IMR-90 (cell line): ENCODE data around the gene SLIT3. TPM values are rescaled to one million over a fixed set of nuclear protein-coding genes. Genes with fewer than 3 reads are reported as not detected.

Source experiments
- ATAC-seq: fragments of 200-7000 bp; cut with Tn5 transposase; 2 replicates; pipeline ENCODE4 v1.9.1; 2020; ENCODE audit warnings: low read depth, mild to moderate bottlenecking, moderate library complexity
- BruUV-seq: library from RNA; stranded (reverse); fragments of 400-500 nt; replicated peaks from 2 replicates; lab custom pipeline; 2021; lab: Mats Ljungman, UMichigan
- CTCF ChIA-PET: fragments of 300-600 bp; formaldehyde crosslinking; extraction: SDS; loops from one replicate; lab custom pipeline; 2021; ENCODE audit warnings: antibody characterized with exemption; lab: Yijun Ruan, JAX
- POLR2A ChIA-PET: fragments of 300-600 bp; sonication (Branson Sonifier 250); formaldehyde crosslinking; loops from one replicate; lab custom pipeline; 2022; ENCODE audit warnings: antibody characterized with exemption; ENCODE audit not compliant: unreplicated experiment; lab: Charles Lee
- DNase-seq: peaks from one replicate; pipeline ENCODE4 v3.0.0; 2013
- H2AFZ ChIP-seq: replicated peaks from 2 replicates; pipeline ENCODE3; 2013; ENCODE audit warnings: low read length, mild to moderate bottlenecking; ENCODE audit not compliant: poor library complexity
- H2AK5ac ChIP-seq: 2 replicates; pipeline ENCODE4 v1.6.1; 2013; ENCODE audit warnings: low read depth, low read length, inconsistent platforms
- H2AK9ac ChIP-seq: replicated peaks from 2 replicates; pipeline ENCODE3; 2013; ENCODE audit warnings: mild to moderate bottlenecking, low read depth, low read length, moderate library complexity; ENCODE audit not compliant: poor library complexity
- H2BK120ac ChIP-seq: 2 replicates; pipeline ENCODE4 v1.6.1; 2013; ENCODE audit warnings: low read depth, low read length, inconsistent platforms
- H2BK15ac ChIP-seq: 3 replicates; pipeline ENCODE4 v1.6.1; 2013; ENCODE audit warnings: low read depth, low read length, inconsistent platforms
- H2BK20ac ChIP-seq: 2 replicates; pipeline ENCODE4 v1.6.1; 2013; ENCODE audit warnings: low read depth, mild to moderate bottlenecking, inconsistent platforms, low read length, moderate library complexity
- H2BK5ac ChIP-seq: 2 replicates; pipeline ENCODE4 v1.6.1; 2013; ENCODE audit warnings: mild to moderate bottlenecking, low read depth, low read length, inconsistent platforms; ENCODE audit not compliant: poor library complexity, severe bottlenecking
- H3K14ac ChIP-seq: replicated peaks from 2 replicates; pipeline ENCODE4 v1.6.1; 2013; ENCODE audit warnings: low read depth, low read length, inconsistent platforms
- H3K18ac ChIP-seq: 2 replicates; pipeline ENCODE4 v1.6.1; 2013; ENCODE audit warnings: low read depth, low read length, control low read depth
- H3K23ac ChIP-seq: 2 replicates; pipeline ENCODE4 v1.6.1; 2013; ENCODE audit warnings: low read depth, low read length, inconsistent platforms
- H3K27ac ChIP-seq: 2 replicates; pipeline ENCODE4 v1.5.1; 2013; ENCODE audit warnings: mild to moderate bottlenecking, control low read depth, low read length; ENCODE audit not compliant: insufficient read depth
- H3K27me3 ChIP-seq: 2 replicates; pipeline ENCODE4 v1.6.1; 2013; ENCODE audit warnings: low read length; ENCODE audit not compliant: control insufficient read depth, insufficient read depth
- H3K36me3 ChIP-seq: 2 replicates; pipeline ENCODE4 v1.6.1; 2013; ENCODE audit warnings: low read length, mixed read lengths; ENCODE audit not compliant: control insufficient read depth, insufficient read depth
- H3K4ac ChIP-seq: 2 replicates; pipeline ENCODE4 v1.6.1; 2013; ENCODE audit warnings: low read depth, low read length, inconsistent platforms
- H3K4me1 ChIP-seq: 2 replicates; pipeline ENCODE4 v1.6.1; 2013; ENCODE audit warnings: low read length, mixed read lengths; ENCODE audit not compliant: control insufficient read depth, insufficient read depth
- H3K4me2 ChIP-seq: 2 replicates; pipeline ENCODE4 v1.6.1; 2013; ENCODE audit warnings: low read depth, mild to moderate bottlenecking, control low read depth, low read length, moderate library complexity
- H3K4me3 ChIP-seq: 2 replicates; pipeline ENCODE4 v1.5.1; 2013; ENCODE audit warnings: low read depth, mild to moderate bottlenecking, control low read depth, low read length, moderate library complexity; ENCODE audit not compliant: insufficient read depth
- H3K56ac ChIP-seq: 2 replicates; pipeline ENCODE4 v1.6.1; 2013; ENCODE audit warnings: low read length, inconsistent platforms; ENCODE audit not compliant: insufficient read depth; ENCODE audit errors: extremely low read depth
- H3K79me1 ChIP-seq, 2 experiments: 2 replicates each; pipeline ENCODE4 v1.6.1; 2013; ENCODE audit warnings: low read length in 2 of 2, inconsistent platforms in 1 of 2, low read depth in 1 of 2
- H3K9ac ChIP-seq: 2 replicates; pipeline ENCODE4 v1.6.1; 2013; ENCODE audit warnings: low read depth, low read length, control low read depth
- H3K9me1 ChIP-seq: 2 replicates; pipeline ENCODE4 v1.6.1; 2013; ENCODE audit warnings: low read length, inconsistent platforms; ENCODE audit not compliant: insufficient read depth
- H3K9me3 ChIP-seq: 2 replicates; pipeline ENCODE4 v1.6.1; 2013; ENCODE audit warnings: low read length; ENCODE audit not compliant: control insufficient read depth, insufficient read depth
- H4K20me1 ChIP-seq: 2 replicates; pipeline ENCODE4 v1.6.1; 2013; ENCODE audit warnings: low read length, inconsistent platforms; ENCODE audit not compliant: insufficient read depth
- H4K5ac ChIP-seq: 2 replicates; pipeline ENCODE4 v1.6.1; 2013; ENCODE audit warnings: mild to moderate bottlenecking, low read depth, low read length, control low read depth
- H4K8ac ChIP-seq, 2 experiments: 2 replicates each; pipeline ENCODE4 v1.6.1; 2013; ENCODE audit warnings: low read depth in 2 of 2, low read length in 2 of 2, control low read depth in 1 of 2, inconsistent platforms in 1 of 2
- H4K91ac ChIP-seq: 2 replicates; pipeline ENCODE4 v1.6.1; 2013; ENCODE audit warnings: low read depth, low read length, inconsistent platforms; ENCODE audit not compliant: insufficient read depth
- BHLHE40 ChIP-seq: fragments of 150-350 bp; IDR thresholded peaks from 2 replicates; pipeline ENCODE4 v1.6.1; 2016; ENCODE audit warnings: mild to moderate bottlenecking, low read depth, low read length
- CEBPB ChIP-seq: IDR thresholded peaks from 2 replicates; pipeline ENCODE4 v1.6.1; 2012; ENCODE audit warnings: low read depth, low read length, improper control_type of control experiment
- CHD1 ChIP-seq: IDR thresholded peaks from 2 replicates; pipeline ENCODE4 v1.6.1; 2012; ENCODE audit warnings: low read depth, low read length, improper control_type of control experiment
- CTCF ChIP-seq: conservative IDR thresholded peaks from 2 replicates; pipeline ENCODE4 v1.5.1; 2012; ENCODE audit warnings: mild to moderate bottlenecking, low read depth, low read length, improper control_type of control experiment
- ELK1 ChIP-seq: fragments of 150-350 bp; IDR thresholded peaks from 2 replicates; pipeline ENCODE4 v1.6.1; 2016; ENCODE audit warnings: low read depth, mild to moderate bottlenecking, low read length, moderate library complexity, borderline replicate concordance
- FOS ChIP-seq: fragments of 150-350 bp; IDR thresholded peaks from 2 replicates; pipeline ENCODE4 v1.6.1; 2016; ENCODE audit warnings: low read depth, low read length
- MAFK ChIP-seq: IDR thresholded peaks from 2 replicates; pipeline ENCODE4 v1.6.1; 2012; ENCODE audit warnings: low read depth, low read length, improper control_type of control experiment
- MAZ ChIP-seq: IDR thresholded peaks from 2 replicates; pipeline ENCODE4 v1.6.1; 2012; ENCODE audit warnings: low read depth, mild to moderate bottlenecking, low read length, improper control_type of control experiment, moderate library complexity, borderline replicate concordance
- MXI1 ChIP-seq: IDR thresholded peaks from 2 replicates; pipeline ENCODE4 v1.6.1; 2012; ENCODE audit warnings: low read depth, mild to moderate bottlenecking, low read length, moderate library complexity, borderline replicate concordance
- NFE2L2 ChIP-seq: fragments of 150-350 bp; IDR thresholded peaks from 2 replicates; pipeline ENCODE4 v1.6.1; 2016; ENCODE audit warnings: low read depth, mild to moderate bottlenecking, low read length
- POLR2A ChIP-seq: IDR thresholded peaks from 2 replicates; pipeline ENCODE4 v1.6.1; 2012; ENCODE audit warnings: mild to moderate bottlenecking, low read depth, low read length
- RAD21 ChIP-seq: IDR thresholded peaks from 2 replicates; pipeline ENCODE4 v1.6.1; 2012; ENCODE audit warnings: low read length, improper control_type of control experiment
- RCOR1 ChIP-seq: IDR thresholded peaks from 2 replicates; pipeline ENCODE4 v1.6.1; 2012; ENCODE audit warnings: mild to moderate bottlenecking, low read length, improper control_type of control experiment; ENCODE audit not compliant: insufficient replicate concordance
- RFX5 ChIP-seq: IDR thresholded peaks from 2 replicates; pipeline ENCODE4 v1.8.0; 2012; ENCODE audit warnings: low read depth, mild to moderate bottlenecking, low read length, moderate library complexity
- SMC3 ChIP-seq: fragments of 150-350 bp; IDR thresholded peaks from 2 replicates; pipeline ENCODE4 v1.6.1; 2016; ENCODE audit warnings: low read depth, mild to moderate bottlenecking, antibody characterized with exemption, low read length, moderate library complexity
- USF2 ChIP-seq: fragments of 150-350 bp; IDR thresholded peaks from 2 replicates; pipeline ENCODE4 v1.6.1; 2017; ENCODE audit warnings: mild to moderate bottlenecking, antibody characterized with exemption, low read length, low read depth
- WGBS, 2 experiments: methylation state at CpG; one replicate each; pipeline versions ENCODE4 v1.1.5 to v1.1.7; 2013; ENCODE audit warnings: missing lambda C conversion rate in 2 of 2; ENCODE audit not compliant: insufficient read length in 1 of 2; ENCODE audit errors: extremely low coverage in 2 of 2; 5-methylcytosine and 5-hydroxymethylcytosine counted together
- dilution Hi-C: fragments of 300-500 bp; cut with HindIII; formaldehyde crosslinking; loops from one replicate; pipeline ENCODE4 v1.14.3; 2018; ENCODE audit warnings: low sequenced_read_pairs; ENCODE audit not compliant: unreplicated experiment
- in situ Hi-C: fragments of 300-500 bp; cut with MboI; formaldehyde crosslinking; loops from 3 replicates; pipeline ENCODE4 v1.14.3; 2019; ENCODE audit warnings: low sequenced_read_pairs, inconsistent platforms, mixed read lengths
- intact Hi-C: fragments of 100-400 bp; cut with micrococcal nuclease; formaldehyde crosslinking; loops from 2 replicates; pipeline ENCODE4 v1.10.0; 2022
- polyA plus RNA-seq, 3 experiments: library from polyadenylated mRNA; depleted of rRNA; stranded (reverse); fragments of >200 nt; gene quantifications; 2 replicates each; pipeline ENCODE4 v1.2.3, GENCODE V29; 2012; ENCODE audit warnings: low replicate concordance in 1 of 3
- total RNA-seq: library from RNA; depleted of rRNA; stranded (reverse); fragments of >200 nt; gene quantifications from 2 replicates; pipeline ENCODE4 v1.2.3, GENCODE V29; 2012

Gene SLIT3
- total and polyA plus RNA-seq, 2 of the 4 experiments (the other 2 are of a cell fraction): 0.18 to 0.50 TPM

- Histone ChIP-seq H3K4me3 (no peak overlapping the region), H2AK9ac (no peak overlapping the region), H2AK5ac (no peak overlapping the region), H3K56ac (no peak overlapping the region), H2AFZ (no peak overlapping the region), H3K27ac (no peak overlapping the region), H4K20me1 (no peaks in the 10 kb centered on the region), H3K23ac (no peak overlapping the region), H3K9me3 (no peaks in the 10 kb centered on the region), H2BK120ac (no peak overlapping the region), H3K36me3 (no peaks in the 10 kb centered on the region), H3K4me1 (no peaks in the 10 kb centered on the region), H3K18ac (no peak overlapping the region), H3K4ac (no peak overlapping the region), H3K79me1 (no peaks in the 10 kb centered on the region), H4K5ac (no peak overlapping the region), H3K4me2 (no peak overlapping the region), H3K27me3 (no peaks in the 10 kb centered on the region; the same call in none of the 2 replicates), H3K14ac (no peak overlapping the region), H4K91ac (no peak overlapping the region), H3K9me1 (no peaks in the 10 kb centered on the region), H3K9ac (no peak overlapping the region), H2BK5ac (no peak overlapping the region), H4K8ac (no peak overlapping the region), H2BK20ac (no peak overlapping the region), H2BK15ac (no peak overlapping the region)
- ChIA-PET CTCF (no interaction called here), POLR2A (no interaction called here)
- no CpG with 5 or more reads among the region's 2 CpGs for WGBS, 2 experiments
- no TSS peak for BruUV-seq
- dilution Hi-C loops (no loop called here), intact Hi-C loops (no loop called here), in situ Hi-C loops (no loop called here)
- ATAC-seq (no peak), DNase-seq (no peak)
- TF ChIP-seq CTCF (no peak), MAFK (no peak), FOS (no peak), MAZ (no peak), USF2 (no peak), RFX5 (no peak), POLR2A (no peak), RAD21 (no peak), RCOR1 (no peak), MXI1 (no peak), BHLHE40 (no peak), ELK1 (no peak), SMC3 (no peak), CHD1 (no peak), CEBPB (no peak), NFE2L2 (no peak)
These were observed 687.5 kb downstream of the SLIT3 start for GRCh38 chr5:168613396-168613795.
